Effector memory CD4-positive, alpha-beta T cell (primary cell): ENCODE measurements around the gene MRPS12.

Experiments
- DNase-seq, 3 donors: peaks; one replicate each; pipeline ENCODE4 v3.0.0-alpha.2; 2020
- H3K27ac ChIP-seq: 2 replicates; pipeline ENCODE4 v1.7.0; 2013; ENCODE audit warnings: mild to moderate bottlenecking, low read length, moderate library complexity; ENCODE audit not compliant: insufficient read depth, poor library complexity, severe bottlenecking
- H3K27me3 ChIP-seq: replicated peaks from 2 replicates; pipeline ENCODE4 v1.7.0; 2013; ENCODE audit warnings: mild to moderate bottlenecking, low read length; ENCODE audit not compliant: insufficient read depth, control insufficient read depth, poor library complexity, severe bottlenecking
- H3K36me3 ChIP-seq: 2 replicates; pipeline ENCODE4 v1.7.0; 2013; ENCODE audit warnings: mild to moderate bottlenecking, low read length, moderate library complexity; ENCODE audit not compliant: control insufficient read depth, insufficient read depth
- H3K4me1 ChIP-seq: 2 replicates; pipeline ENCODE4 v1.7.0; 2013; ENCODE audit warnings: low read length, mild to moderate bottlenecking; ENCODE audit not compliant: control insufficient read depth, insufficient read depth, poor library complexity, severe bottlenecking
- H3K4me3 ChIP-seq: 2 replicates; pipeline ENCODE4 v1.7.0; 2013; ENCODE audit warnings: low read length, low read depth, mild to moderate bottlenecking; ENCODE audit not compliant: insufficient read depth, poor library complexity, severe bottlenecking
- H3K9me3 ChIP-seq: 2 replicates; pipeline ENCODE4 v1.7.0; 2013; ENCODE audit warnings: mild to moderate bottlenecking, low read length, moderate library complexity; ENCODE audit not compliant: control insufficient read depth

Gene MRPS12

GRCh38 chr19:38919837-38920601, 10.7 kb upstream of the MRPS12 start:
- Histone ChIP-seq H3K36me3 (peaks cover 3% of the 10 kb centered on the region), H3K27me3 (no peaks in the 10 kb centered on the region), H3K27ac (no peak overlapping the region), H3K9me3 (no peaks in the 10 kb centered on the region), H3K4me3 (no peak overlapping the region), H3K4me1 (no peaks in the 10 kb centered on the region)
- DNase-seq, result no peak

GRCh38 chr19:38920602-38921419, 9.9 kb upstream of the MRPS12 start:
- no peak overlapping the region for H3K4me3 ChIP-seq
- DNase-seq, result no peak

GRCh38 chr19:38921420-38922274, 9.1 kb upstream of the MRPS12 start:
- no peak overlapping the region for H3K4me3 ChIP-seq
- no peak for DNase-seq
- no peak overlapping the region for H3K27ac ChIP-seq
- peaks cover 11% of the 10 kb centered on the region for H3K36me3 ChIP-seq
- no peaks in the 10 kb centered on the region for H3K4me1 ChIP-seq
- no peaks in the 10 kb centered on the region for H3K9me3 ChIP-seq
- no peaks in the 10 kb centered on the region for H3K27me3 ChIP-seq

More at GRCh38 chr19:38920602-38921419, 9.9 kb upstream of the MRPS12 start:
- Histone ChIP-seq H3K36me3 (peaks cover 10% of the 10 kb centered on the region), H3K27ac (no peak overlapping the region), H3K4me1 (no peaks in the 10 kb centered on the region), H3K27me3 (no peaks in the 10 kb centered on the region), H3K9me3 (no peaks in the 10 kb centered on the region)

DNA sequence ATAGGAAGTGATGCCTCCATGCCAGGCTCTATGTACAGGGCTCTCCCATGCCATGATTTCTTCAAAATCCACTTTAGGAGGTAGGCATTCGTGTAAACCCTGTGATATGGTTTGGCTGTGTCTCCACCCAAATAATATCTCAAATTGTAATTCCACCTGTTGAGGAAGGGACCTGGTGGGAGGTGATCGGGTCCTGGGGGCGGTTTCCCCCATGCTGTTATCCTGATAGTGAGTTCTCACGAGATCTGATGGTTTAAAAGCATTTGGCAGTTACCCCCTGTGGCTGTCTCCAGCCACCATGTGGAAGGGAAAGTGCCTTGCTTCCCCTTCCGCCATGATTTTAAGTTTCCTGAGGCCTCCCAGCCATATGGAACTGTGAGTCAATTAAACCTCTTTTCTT, 8.3 kb upstream of the MRPS12 start:
- DNase-seq, result no peak
- Histone ChIP-seq H3K27ac (no peak overlapping the region), H3K9me3 (no peaks in the 10 kb centered on the region), H3K27me3 (no peaks in the 10 kb centered on the region), H3K36me3 (peaks cover 11% of the 10 kb centered on the region), H3K4me1 (no peaks in the 10 kb centered on the region), H3K4me3 (no peak overlapping the region)

- H3K4me3 ChIP-seq, result no peak overlapping the region
- no peaks in the 10 kb centered on the region for H3K4me1 ChIP-seq
- H3K9me3 ChIP-seq, result no peaks in the 10 kb centered on the region
- H3K27me3 ChIP-seq, result no peaks in the 10 kb centered on the region
- DNase-seq, result no peak
- H3K27ac ChIP-seq, result no peak overlapping the region
- H3K36me3 ChIP-seq, result peaks cover 11% of the 10 kb centered on the region
Measured at GRCh38 chr19:38924388-38924787, 6.4 kb upstream of the MRPS12 start.

- DNase-seq, result no peak
- peaks cover 18% of the 10 kb centered on the region for H3K36me3 ChIP-seq
- peaks cover 20% of the 10 kb centered on the region for H3K4me1 ChIP-seq
- H3K27me3 ChIP-seq, result no peaks in the 10 kb centered on the region
- no peak overlapping the region for H3K4me3 ChIP-seq
- no peak overlapping the region for H3K27ac ChIP-seq
- H3K9me3 ChIP-seq, result no peaks in the 10 kb centered on the region
Measured at GRCh38 chr19:38928391-38929001, 2.2 kb upstream of the MRPS12 start.

DNA sequence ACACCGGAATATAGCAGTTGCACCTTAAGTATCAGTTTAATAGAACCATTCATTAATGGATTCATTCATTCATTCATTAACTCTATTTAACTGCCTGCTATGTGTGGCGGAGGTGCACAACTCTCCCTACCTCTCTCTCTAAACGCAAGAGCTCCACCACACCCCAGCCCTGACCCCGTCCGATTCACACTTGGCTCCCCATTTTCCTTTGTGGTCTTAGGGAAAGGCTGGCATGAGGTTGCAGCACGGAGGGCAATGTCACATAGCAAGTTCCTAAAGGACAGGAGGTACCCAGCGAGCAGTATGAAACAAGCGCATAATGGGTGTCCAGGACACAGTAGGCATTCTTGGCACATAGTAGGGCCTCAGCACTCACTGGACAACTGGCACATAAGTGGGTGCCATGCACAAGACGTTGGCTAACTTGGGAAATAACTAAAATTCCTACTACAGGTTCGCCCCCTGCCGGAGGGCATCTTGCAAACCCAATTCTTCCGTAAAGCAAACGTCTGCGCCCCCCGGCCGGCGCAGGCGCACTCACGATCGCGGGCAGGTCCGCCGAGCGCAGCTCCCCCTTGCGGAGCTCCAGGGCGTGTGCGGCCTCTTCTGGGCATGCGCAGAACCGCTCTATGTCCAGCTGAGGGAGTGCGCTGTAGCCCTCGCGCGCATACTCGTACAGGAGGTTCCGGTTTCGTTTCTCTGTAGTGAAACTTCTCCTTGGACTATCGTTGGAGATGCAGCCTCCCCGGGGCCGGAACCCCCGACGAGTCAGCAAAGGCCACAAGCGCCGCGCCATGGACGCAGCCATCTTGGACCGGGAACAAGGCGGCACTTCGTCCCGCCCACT, 592 bp upstream of the MRPS12 start, which contains the start of gene SARS2:
Gene SARS2, minus strand, starts transcription at position 835 of the 847 bp plus-strand sequence. Its CDS starts 27 bp downstream, at position 808.
- Histone ChIP-seq H3K4me3 (peak within 1 kb of the TSS; percentile 78), H3K27me3 (no peaks in the 10 kb centered on the region), H3K36me3 (peaks cover 15% of the 10 kb centered on the region), H3K9me3 (no peaks in the 10 kb centered on the region), H3K27ac (peak within 1 kb of the TSS; percentile 89), H3K4me1 (peaks cover 20% of the 10 kb centered on the region)
- peak; percentile 88 to 90 (median 89) for DNase-seq

DNA sequence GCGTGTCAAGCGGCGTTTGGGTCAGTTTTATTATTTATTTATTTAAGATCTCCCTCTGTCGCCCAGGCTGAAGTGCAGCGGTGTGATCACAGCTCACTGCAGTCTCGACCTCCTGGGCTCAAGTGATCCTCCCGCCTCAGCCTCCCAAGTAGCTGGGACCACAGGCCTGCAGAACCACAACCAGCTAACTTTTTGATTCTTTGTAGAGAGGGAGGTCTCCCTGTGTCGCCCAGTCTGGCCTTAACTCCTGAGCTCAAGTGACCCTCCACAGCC, 713 bp downstream of the MRPS12 start:
- DNase-seq, result no peak
- Histone ChIP-seq H3K4me3 (peak overlapping the region; percentile 78), H3K4me1 (peaks cover 20% of the 10 kb centered on the region), H3K36me3 (peaks cover 7% of the 10 kb centered on the region), H3K9me3 (no peaks in the 10 kb centered on the region), H3K27ac (peak overlapping the region; percentile 89), H3K27me3 (no peaks in the 10 kb centered on the region)
